ENCODE measurements around the gene CCDC190. TPM values are rescaled to one million over a fixed set of nuclear protein-coding genes. Genes with fewer than 3 reads are reported as not detected.

The CCDC190 gene
- total RNA-seq, 2 donors from 2014 or later: not detected

DNA sequence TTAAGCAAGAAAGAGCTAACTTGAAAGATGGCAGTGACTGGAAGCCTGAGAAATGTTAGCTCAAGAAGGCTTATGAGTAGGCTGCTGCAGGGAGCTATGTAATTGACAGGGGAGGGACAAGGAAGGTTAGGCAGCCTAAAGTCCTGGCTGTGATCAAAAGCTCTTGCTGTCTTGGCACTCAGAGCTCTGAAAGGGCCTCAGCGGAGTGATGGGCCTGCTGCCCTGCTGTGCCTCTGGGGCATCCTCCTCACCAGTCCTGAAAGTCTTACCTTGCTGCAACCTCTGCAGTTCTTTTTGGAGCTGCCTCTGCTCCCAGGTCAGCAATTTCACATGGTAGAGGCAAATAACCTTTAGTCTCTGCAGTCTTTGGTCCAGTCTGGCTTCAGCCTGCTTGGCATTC lies 1.8 kb downstream of the CCDC190 start:
- Histone ChIP-seq H3K27me3 (ENCODE audit: control insufficient read depth, insufficient read depth, low read length, poor library complexity, severe bottlenecking) (no peaks in the 10 kb centered on the region), H3K9me3 (ENCODE audit: control insufficient read depth, low read length) (no peaks in the 10 kb centered on the region), H3K4me1 (ENCODE audit: control insufficient read depth, insufficient read depth, low read length) (no peaks in the 10 kb centered on the region), H3K36me3 (ENCODE audit: control insufficient read depth, insufficient read depth, low read length) (no peaks in the 10 kb centered on the region), H3K27ac (ENCODE audit: low read depth, low read length) (no peak overlapping the region), H3K4me3 (ENCODE audit: low read length) (no peak overlapping the region), H3K9ac (ENCODE audit: extremely low read depth, low read length, poor library complexity, severe bottlenecking) (no peak overlapping the region)
- Mint-ChIP-seq H3K27me3 (ENCODE audit: insufficient read depth) (no peaks in the 10 kb centered on the region), H3K27ac (no peak overlapping the region), H3K36me3 (ENCODE audit: low read depth) (no peaks in the 10 kb centered on the region), H3K4me3 (no peak overlapping the region), H3K9me3 (no peaks in the 10 kb centered on the region), H3K4me1 (peaks cover 21% of the 10 kb centered on the region)
- TF ChIP-seq, protein P1, sequence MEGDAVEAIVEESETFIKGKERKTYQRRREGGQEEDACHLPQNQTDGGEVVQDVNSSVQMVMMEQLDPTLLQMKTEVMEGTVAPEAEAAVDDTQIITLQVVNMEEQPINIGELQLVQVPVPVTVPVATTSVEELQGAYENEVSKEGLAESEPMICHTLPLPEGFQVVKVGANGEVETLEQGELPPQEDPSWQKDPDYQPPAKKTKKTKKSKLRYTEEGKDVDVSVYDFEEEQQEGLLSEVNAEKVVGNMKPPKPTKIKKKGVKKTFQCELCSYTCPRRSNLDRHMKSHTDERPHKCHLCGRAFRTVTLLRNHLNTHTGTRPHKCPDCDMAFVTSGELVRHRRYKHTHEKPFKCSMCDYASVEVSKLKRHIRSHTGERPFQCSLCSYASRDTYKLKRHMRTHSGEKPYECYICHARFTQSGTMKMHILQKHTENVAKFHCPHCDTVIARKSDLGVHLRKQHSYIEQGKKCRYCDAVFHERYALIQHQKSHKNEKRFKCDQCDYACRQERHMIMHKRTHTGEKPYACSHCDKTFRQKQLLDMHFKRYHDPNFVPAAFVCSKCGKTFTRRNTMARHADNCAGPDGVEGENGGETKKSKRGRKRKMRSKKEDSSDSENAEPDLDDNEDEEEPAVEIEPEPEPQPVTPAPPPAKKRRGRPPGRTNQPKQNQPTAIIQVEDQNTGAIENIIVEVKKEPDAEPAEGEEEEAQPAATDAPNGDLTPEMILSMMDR (conservative IDR thresholded peaks at IDR 0.05): no peak
- DNase-seq: no peak
- 77 to 80% methylated on average over 1 of the region's 1 CpG for WGBS, 2 experiments (ENCODE audit: insufficient coverage in 1 of 2, insufficient read length in 1 of 2)

DNA sequence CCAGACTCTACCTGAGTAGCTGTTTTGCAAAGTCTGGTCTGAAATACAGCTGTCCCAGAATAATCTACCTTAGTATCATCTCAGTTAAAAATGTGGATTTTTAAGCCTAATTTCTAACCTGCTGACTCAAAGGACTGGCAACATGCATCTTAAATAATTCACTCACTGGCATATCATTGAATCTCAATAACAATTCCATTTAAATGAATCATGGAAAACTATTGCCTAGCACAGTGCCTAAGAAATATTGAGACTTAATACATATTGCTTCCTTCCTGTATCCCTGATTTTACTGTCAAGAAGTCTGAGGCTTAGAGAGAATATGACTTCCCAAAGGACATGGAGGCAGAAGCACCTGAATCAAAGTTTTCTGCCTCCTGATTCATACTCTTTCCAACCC lies 3.1 kb downstream of the CCDC190 start:
- Histone ChIP-seq H3K4me1 (ENCODE audit: control insufficient read depth, insufficient read depth, low read length) (no peaks in the 10 kb centered on the region), H3K9ac (ENCODE audit: extremely low read depth, low read length, poor library complexity, severe bottlenecking) (no peak overlapping the region), H3K9me3 (ENCODE audit: control insufficient read depth, low read length) (no peaks in the 10 kb centered on the region), H3K27ac (ENCODE audit: low read depth, low read length) (no peak overlapping the region), H3K27me3 (ENCODE audit: control insufficient read depth, insufficient read depth, low read length, poor library complexity, severe bottlenecking) (no peaks in the 10 kb centered on the region), H3K36me3 (ENCODE audit: control insufficient read depth, insufficient read depth, low read length) (no peaks in the 10 kb centered on the region), H3K4me3 (ENCODE audit: low read length) (no peak overlapping the region)
- Mint-ChIP-seq H3K27me3 (ENCODE audit: insufficient read depth) (no peaks in the 10 kb centered on the region), H3K4me1 (peaks cover 21% of the 10 kb centered on the region), H3K36me3 (ENCODE audit: low read depth) (no peaks in the 10 kb centered on the region), H3K4me3 (no peak overlapping the region), H3K9me3 (no peaks in the 10 kb centered on the region), H3K27ac (no peak overlapping the region)
- no peak for DNase-seq
- TF ChIP-seq, protein P1 (conservative IDR thresholded peaks at IDR 0.05): no peak

- H3K27me3 ChIP-seq (ENCODE audit: control insufficient read depth, insufficient read depth, low read length, poor library complexity, severe bottlenecking): no peaks in the 10 kb centered on the region
- no peak overlapping the region for H3K27ac Mint-ChIP-seq
- no peaks in the 10 kb centered on the region for H3K4me1 ChIP-seq (ENCODE audit: control insufficient read depth, insufficient read depth, low read length)
- H3K4me1 Mint-ChIP-seq: peaks cover 10% of the 10 kb centered on the region
- no peak for DNase-seq
- no peaks in the 10 kb centered on the region for H3K27me3 Mint-ChIP-seq (ENCODE audit: insufficient read depth)
- H3K4me3 Mint-ChIP-seq: no peak overlapping the region
- H3K9ac ChIP-seq (ENCODE audit: extremely low read depth, low read length, poor library complexity, severe bottlenecking): no peak overlapping the region
- H3K36me3 Mint-ChIP-seq (ENCODE audit: low read depth): no peaks in the 10 kb centered on the region
- H3K27ac ChIP-seq (ENCODE audit: low read depth, low read length): no peak overlapping the region
- no peak overlapping the region for H3K4me3 ChIP-seq (ENCODE audit: low read length)
- TF ChIP-seq, protein P1 (conservative IDR thresholded peaks at IDR 0.05): no peak
- no peaks in the 10 kb centered on the region for H3K9me3 ChIP-seq (ENCODE audit: control insufficient read depth, low read length)
- H3K36me3 ChIP-seq (ENCODE audit: control insufficient read depth, insufficient read depth, low read length): no peaks in the 10 kb centered on the region
- H3K9me3 Mint-ChIP-seq: no peaks in the 10 kb centered on the region
- WGBS, 2 experiments (ENCODE audit: insufficient coverage in 1 of 2, insufficient read length in 1 of 2): 88 to 100% methylated on average over 1 to 2 of the region's 2 CpGs
Observed at GRCh38 chr1:162856260-162856659, 4.7 kb downstream of the CCDC190 start.

Data from endodermal cell (in vitro differentiated cells).